ENCODE measurements around the gene NXNL2. TPM values are rescaled to one million over a fixed set of nuclear protein-coding genes. Genes with fewer than 3 reads are reported as not detected.

NXNL2 gene
- total RNA-seq, 4 donors from 2014 or later = not detected

GRCh38 chr9:88590558-88591146 is 55.7 kb downstream of the NXNL2 start:
- no peak overlapping the region for H3K4me3 ChIP-seq
- H3K27ac ChIP-seq = no peak overlapping the region
- H3K4me1 ChIP-seq = no peaks in the 10 kb centered on the region
- H3K36me3 ChIP-seq = no peaks in the 10 kb centered on the region
- no peak for DNase-seq
- no peaks in the 10 kb centered on the region for H3K9me3 ChIP-seq
- TF ChIP-seq CTCF (IDR thresholded peaks at IDR 0.05) = no peak
- no peak for TF ChIP-seq POLR2A (IDR thresholded peaks at IDR 0.05)
- H3K27me3 ChIP-seq = no peaks in the 10 kb centered on the region

- DNase-seq = peak in 2 of 3 donors; percentile 34 to 66
- no peaks in the 10 kb centered on the region for H3K9me3 ChIP-seq
- TF ChIP-seq CTCF (IDR thresholded peaks at IDR 0.05) (peak; percentile 35 to 65 (median 58)), POLR2A (IDR thresholded peaks at IDR 0.05) (no peak)
- no peaks in the 10 kb centered on the region for H3K36me3 ChIP-seq
- H3K4me3 ChIP-seq = no peak overlapping the region
- H3K4me1 ChIP-seq = no peaks in the 10 kb centered on the region
- H3K27me3 ChIP-seq = no peaks in the 10 kb centered on the region
- no peak overlapping the region for H3K27ac ChIP-seq
Observed at GRCh38 chr9:88593537-88594185, 58.7 kb downstream of the NXNL2 start.

Other genes starting within 250 kb of the NXNL2 start
- 10 to 100 TPM; 48.9 to 57.8 (median 53.7) TPM for gene SPIN1, start 146.7 kb upstream of the NXNL2 start, total RNA-seq

All from Peyer's patch (tissue), 4 donors.